ENCODE data around the gene GTPBP1.

Gene GTPBP1

DNA sequence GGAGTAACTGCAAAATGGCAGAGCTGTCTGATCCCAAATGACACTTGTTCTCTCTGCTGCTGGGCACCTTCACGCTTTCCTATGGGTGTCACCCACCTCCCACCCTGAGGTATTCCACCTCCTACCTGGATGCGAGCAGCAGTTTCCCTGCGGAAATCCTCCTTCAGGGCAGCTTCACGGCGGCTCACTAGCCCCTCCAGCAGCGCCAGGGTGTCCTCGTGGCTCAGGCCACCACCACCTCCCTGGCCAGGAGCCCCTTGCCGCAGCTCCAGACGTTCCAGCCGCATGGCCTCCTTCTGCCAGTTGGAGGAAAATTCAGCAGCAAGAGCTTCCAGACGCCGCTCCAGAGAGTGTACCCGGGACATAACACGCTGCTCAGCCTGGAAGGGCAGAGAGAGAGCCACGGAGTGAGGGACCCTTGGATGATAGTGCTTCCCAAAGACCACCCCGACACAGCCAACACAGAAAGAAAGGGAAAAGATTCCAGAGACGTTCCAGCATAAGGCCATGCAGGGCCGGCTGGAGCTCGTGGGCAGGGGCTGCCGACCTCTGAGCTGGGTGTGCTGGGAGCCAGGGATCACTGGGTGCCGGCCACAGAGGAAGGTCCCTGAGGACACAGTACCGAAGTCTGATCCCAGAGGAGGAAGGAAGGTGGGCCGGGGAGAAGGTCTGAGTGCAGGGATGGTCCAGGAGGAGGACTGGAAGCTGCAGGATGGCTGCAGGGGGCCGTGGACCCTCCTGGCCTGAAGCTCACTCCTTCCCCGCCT is 36.6 kb downstream of the GTPBP1 start:
- FAIRE-seq = no peak

- FAIRE-seq = no peak
These were observed 39.2 kb downstream of the GTPBP1 start for GRCh38 chr22:38744981-38745380.

GRCh38 chr22:38745676-38746460 is 40.1 kb downstream of the GTPBP1 start:
- no peak for FAIRE-seq

GRCh38 chr22:38748487-38749136 is 42.9 kb downstream of the GTPBP1 start:
- no peak for FAIRE-seq

DNA sequence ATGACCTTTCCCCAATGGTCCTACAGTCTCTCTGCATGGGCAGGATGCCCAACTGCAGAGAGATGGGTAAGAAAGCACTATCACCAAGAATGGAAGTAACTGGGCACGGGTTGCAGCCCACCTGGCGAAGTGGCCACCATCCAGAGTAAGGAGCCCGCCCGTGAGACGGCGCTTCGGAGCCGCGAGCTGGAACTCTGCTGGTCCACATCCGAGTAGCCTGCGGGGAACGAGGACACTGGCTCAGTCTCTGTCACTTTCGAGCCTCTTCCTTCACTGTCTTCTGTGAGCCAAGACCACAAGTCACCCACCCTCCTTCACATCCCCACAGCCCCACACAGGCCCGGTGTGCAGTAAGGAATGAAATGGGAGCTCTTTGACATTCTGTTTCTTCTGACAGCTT is 44.4 kb downstream of the GTPBP1 start:
- FAIRE-seq = no peak

DNA sequence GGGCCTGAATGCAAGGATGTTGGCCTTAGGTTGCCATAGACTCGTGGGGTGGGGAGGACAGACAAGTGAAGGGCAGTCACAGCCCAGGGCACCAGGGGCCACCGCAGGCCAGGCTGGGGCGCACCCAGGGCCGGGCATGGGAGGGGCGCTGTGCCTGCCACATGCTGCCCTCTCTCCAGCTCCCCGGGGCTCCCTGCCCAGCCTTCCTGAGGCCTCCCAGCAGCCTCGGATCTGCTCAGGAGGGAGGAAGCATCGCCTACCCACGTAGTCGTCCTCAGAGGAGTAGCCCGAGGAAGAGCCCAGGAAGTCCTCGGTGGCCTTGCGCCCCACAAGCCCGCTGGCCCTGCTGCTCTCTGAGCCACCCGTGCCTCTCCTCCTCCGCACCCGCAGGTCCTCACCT is 44.9 kb downstream of the GTPBP1 start:
- no peak for FAIRE-seq

- FAIRE-seq = no peak
These were observed 45.3 kb downstream of the GTPBP1 start for GRCh38 chr22:38751066-38751421.

DNA sequence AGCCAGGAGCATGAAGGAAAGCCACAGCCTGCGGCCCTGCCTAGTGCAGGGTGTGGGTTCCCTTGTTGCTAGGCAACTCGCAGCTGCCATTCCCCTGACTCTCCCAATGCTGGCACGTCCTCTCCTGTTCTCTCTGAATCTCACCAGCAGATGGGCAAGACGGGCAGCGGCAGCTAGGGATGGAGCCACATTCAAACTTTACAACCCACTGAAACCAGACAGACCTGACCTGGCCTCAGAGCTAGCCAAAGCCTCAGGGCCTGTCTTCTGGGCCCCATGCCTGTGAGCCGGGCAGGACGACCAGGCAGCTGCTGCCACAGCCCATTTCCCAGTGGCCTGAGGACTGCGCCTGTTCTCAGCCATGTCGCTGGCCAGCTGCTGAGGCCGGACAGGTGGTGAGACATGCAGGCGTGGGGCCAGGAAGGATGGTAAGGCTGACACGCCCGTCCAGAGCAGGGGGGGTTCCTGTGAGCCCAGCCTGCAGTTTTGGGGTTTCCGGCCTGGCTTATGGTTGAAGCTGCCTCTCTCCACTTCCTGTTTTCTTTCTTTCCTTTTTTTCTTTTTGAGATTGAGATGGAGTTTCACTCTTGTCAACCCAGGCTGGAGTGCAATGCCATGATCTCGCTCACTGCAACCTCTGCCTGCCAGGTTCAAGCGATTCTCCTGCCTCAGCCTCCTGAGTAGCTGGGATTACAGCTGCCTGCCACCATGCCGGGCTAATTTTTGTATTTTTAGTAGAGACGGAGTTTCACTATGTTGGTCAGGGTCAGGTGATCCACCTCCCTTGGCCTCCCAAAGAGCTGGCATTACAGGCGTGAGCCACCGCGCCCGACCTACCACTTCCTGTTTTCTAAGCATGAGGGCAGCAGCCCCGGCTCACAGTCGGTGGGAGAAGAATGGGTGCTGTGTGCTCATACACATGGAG is 45.9 kb downstream of the GTPBP1 start:
- no peak for FAIRE-seq

GRCh38 chr22:38753948-38754750 is 48.4 kb downstream of the GTPBP1 start:
- FAIRE-seq = no peak

DNA sequence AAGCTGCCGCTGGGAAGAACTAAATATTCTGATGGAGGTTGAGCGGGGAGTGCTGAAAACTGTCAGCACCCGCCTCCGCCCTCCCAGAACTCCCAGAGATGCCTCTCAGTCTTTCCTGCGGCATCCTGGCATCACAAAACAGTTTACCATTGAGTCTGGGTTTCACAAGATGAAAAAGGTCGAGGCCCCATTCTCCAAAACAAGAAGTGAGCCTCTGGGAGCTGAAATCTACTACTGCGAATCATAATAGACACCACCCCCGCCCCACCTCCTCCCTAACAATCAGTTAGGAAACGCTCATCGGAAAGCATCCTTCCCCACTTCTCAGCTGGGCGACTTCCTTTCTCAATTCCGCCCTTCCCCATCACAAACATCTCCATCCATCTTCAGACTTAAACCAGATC is 49.0 kb downstream of the GTPBP1 start:
- FAIRE-seq = no peak

DNA sequence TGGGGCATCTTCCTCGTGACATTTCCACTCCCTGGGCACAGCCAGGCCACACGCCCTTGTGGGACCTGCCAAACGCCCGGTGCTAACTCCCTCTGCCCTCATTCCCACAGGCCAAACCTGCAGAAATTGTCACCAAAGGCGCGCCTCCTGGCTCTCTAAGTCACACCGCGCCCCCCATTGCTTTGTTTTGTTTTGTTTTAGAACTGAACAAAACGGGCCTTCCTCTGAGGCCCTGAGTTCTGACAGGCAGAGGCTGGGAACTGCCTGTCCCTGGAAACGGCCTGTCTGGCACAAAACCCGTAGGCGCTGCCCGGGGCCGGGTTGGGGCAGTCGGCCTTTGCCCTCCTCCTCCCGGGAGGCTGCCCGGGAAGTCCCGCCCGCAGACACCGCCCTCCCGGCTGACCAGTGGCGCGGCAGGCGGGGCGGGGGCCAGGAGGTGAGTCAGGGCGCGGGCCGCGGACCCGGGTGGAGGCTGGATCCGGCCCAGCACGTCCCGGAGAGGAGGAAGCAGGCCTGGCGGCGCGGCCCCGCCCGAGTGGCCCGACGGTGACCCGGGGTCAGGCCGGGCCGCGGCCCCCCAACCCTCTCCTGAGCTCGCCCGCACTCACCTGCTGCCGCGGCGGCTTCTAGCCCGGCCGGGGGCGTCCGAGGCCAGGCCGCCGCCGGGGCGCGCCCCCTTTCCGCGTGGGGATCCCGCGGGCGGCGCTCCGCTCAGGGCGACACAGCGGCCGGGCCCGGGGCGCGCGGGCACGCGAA is 49.6 kb downstream of the GTPBP1 start:
- FAIRE-seq = no peak

DNA sequence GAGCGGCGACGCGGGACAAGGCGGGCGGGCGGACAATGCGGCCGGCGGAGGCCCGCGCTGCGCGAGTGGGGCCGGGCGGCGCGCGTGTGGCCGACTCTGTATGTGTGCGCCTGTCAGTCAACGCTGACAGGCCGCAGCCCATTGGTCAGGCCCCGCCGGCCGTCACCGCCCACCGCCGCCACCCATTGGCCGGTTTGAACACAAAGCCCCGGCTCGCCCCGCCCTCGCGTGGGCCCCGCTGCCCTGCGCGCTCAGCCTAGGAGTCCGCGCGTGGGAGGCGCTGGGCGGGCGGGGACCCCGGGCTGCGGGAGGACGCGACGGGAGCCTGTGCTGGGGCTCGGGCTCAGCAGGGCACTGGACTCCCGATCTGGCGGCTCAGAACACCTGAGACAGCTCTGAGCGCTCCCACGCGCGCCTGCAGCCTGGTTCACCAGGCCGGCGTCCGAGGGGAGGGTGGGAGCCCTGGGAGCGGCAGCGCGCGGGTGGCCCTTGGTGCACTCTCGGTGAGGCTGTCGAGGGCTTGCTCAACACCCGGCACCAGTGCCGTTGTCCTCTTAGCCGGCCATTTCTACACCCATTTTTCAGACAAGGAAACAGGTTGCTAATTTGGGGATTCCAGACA is 50.3 kb downstream of the GTPBP1 start, which contains the start of gene SUN2:
TSS of gene SUN2 (minus strand) at position 88 of the 622 bp plus-strand sequence. CDS start 3,370 bp downstream, outside the sequence.
- FAIRE-seq = no peak

GRCh38 chr22:38756711-38757463 is 51.1 kb downstream of the GTPBP1 start:
- no peak for FAIRE-seq

- FAIRE-seq = no peak
These were observed 51.7 kb downstream of the GTPBP1 start for GRCh38 chr22:38757464-38757757.

DNA sequence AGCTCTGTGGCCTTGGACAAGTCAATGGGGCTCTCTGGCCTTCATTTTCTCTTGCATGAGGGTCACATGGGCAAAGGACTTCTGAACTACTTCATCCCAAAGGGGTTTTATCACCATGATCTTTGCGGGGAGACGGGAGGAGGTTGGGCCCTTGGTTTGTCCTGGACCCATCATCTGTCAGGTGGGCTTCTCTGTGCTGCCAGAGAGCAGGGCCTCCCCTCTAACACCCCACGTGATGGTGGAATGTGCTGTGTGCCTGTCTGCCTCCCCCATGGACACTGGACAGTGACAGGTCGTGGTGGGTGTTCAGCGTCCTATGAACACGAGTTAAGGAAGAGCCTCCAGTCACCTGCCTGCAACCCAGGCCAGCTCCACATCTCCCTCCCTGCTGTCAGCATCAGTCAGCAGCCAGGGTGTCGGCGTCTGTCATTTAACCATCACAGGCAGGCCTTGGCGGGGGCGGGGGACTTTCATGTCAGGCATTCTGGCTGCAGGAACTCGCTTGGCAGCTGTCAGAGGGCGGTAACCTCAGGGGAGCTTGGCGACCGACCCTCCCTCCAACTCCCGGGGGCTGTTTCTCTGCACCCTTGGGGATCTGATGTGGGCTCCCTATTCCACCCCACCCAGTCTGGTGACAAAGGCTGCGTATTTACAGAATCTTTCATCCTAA is 52.7 kb downstream of the GTPBP1 start:
- FAIRE-seq = no peak

DNA sequence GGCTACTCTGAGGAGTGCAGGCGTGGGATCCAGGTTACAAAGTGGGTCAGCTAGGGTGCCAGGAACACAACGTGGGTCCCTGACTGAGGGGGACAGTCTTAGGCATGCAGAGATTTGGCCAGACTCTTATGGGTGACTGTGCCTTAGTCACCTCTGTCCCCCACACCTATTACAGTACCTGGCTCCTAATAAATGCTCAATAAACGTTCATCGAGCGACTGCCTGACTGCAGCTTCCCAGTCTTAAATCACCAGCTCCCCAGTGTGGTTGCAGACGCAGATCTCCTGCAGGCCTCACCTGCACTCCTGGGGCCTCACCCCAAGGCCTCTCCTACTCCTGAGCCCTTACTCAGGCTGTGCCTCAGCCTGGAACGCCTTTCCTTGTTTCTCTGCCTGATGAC is 53.3 kb downstream of the GTPBP1 start:
- FAIRE-seq = no peak

DNA sequence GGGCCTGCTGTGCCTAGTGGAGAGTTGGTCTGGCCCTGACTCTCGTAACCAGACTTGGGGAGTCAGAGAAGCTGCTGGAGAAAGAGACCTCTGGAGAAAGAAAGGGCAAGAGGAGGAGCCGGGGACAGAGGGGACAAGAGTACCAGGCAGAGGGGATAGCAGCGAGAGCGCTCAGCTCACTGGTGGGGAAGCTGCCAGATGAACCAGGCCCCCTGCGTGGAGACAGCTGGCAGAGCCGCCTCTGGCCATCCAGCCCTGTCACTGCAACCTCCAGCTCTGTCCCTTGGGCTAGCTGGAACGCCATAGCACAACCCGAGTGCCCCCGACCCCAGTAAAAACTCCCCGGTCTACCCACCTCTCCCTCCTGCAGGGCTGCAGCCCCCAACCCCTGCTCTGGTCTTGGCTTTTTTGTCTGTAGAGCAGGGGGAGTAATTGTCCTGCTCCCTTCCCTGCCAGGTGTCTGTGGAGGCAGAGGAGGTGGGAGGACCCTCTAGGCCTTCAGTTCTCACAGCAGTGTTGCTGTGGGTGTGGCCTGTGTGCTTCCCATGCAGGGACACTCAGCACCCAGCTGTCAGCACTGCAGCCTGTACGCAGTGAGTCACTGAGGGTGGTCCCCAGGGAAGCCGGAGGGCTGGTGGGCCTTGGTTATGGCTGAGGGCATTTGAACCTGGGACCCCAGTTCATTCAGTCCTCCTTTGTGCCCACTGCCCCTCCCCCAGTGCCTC is 54.9 kb downstream of the GTPBP1 start:
- FAIRE-seq = no peak

Data from endometrium (tissue), 2 donors.